Liver (tissue), 9 donors: ENCODE measurements around the gene MTMR10. TPM values are rescaled to one million over a fixed set of nuclear protein-coding genes. Genes with fewer than 3 reads are reported as not detected.

Source experiments
- DNase-seq: peaks from one replicate; pipeline ENCODE4 v3.0.0-alpha.2; 2017; ENCODE audit warnings: low spot score
- H3K27ac ChIP-seq, 2 donors: one replicate each; pipeline ENCODE4 v1.7.0; 2013; ENCODE audit warnings: inconsistent platforms in 2 of 2, low read length in 2 of 2, control low read depth in 1 of 2, low read depth in 1 of 2, mild to moderate bottlenecking in 1 of 2
- H3K27me3 ChIP-seq, 4 donors: one replicate each; pipeline versions ENCODE4 v1.6.1 to v1.7.0; 2013; ENCODE audit warnings: low read length in 3 of 4, inconsistent platforms in 1 of 4, mild to moderate bottlenecking in 1 of 4, moderate library complexity in 1 of 4; ENCODE audit not compliant: control insufficient read depth in 4 of 4, insufficient read depth in 4 of 4
- H3K36me3 ChIP-seq, 4 donors: one replicate each; pipeline versions ENCODE4 v1.6.1 to v1.7.0; 2013; ENCODE audit warnings: low read length in 3 of 4, mild to moderate bottlenecking in 3 of 4, low read depth in 1 of 4, moderate library complexity in 1 of 4; ENCODE audit not compliant: control insufficient read depth in 4 of 4, insufficient read depth in 3 of 4
- H3K4me1 ChIP-seq, 4 donors: one replicate each; pipeline versions ENCODE4 v1.6.1 to v1.7.0; 2013; ENCODE audit warnings: low read length in 3 of 4, mild to moderate bottlenecking in 3 of 4, moderate library complexity in 1 of 4; ENCODE audit not compliant: control insufficient read depth in 4 of 4, insufficient read depth in 4 of 4
- H3K4me3 ChIP-seq, 3 donors: one replicate each; pipeline versions ENCODE4 v1.6.1 to v1.7.0; 2013; ENCODE audit warnings: low read length in 3 of 3, control low read depth in 1 of 3, low read depth in 1 of 3, mild to moderate bottlenecking in 1 of 3
- H3K9ac ChIP-seq, 2 donors: one replicate each; pipeline ENCODE4 v1.7.0; 2013; ENCODE audit warnings: low read length in 2 of 2, mild to moderate bottlenecking in 2 of 2, moderate library complexity in 2 of 2, control low read depth in 1 of 2, low read depth in 1 of 2
- H3K9me3 ChIP-seq, 4 donors: one replicate each; pipeline versions ENCODE4 v1.6.1 to v1.7.0; 2013; ENCODE audit warnings: low read length in 3 of 4; ENCODE audit not compliant: control insufficient read depth in 4 of 4
- ATF3 ChIP-seq: IDR thresholded peaks from 2 replicates; pipeline ENCODE4 v1.6.1; 2016; ENCODE audit warnings: antibody characterized with exemption
- EGR1 ChIP-seq, 2 donors: IDR thresholded peaks; 2 replicates each; pipeline ENCODE4 v1.6.1; 2016 to 2018; ENCODE audit warnings: antibody characterized with exemption in 2 of 2, low read depth in 2 of 2
- FOXA1 ChIP-seq: IDR thresholded peaks from 2 replicates; pipeline ENCODE4 v1.6.1; 2016; ENCODE audit warnings: antibody characterized with exemption
- FOXA2 ChIP-seq: IDR thresholded peaks from 2 replicates; pipeline ENCODE4 v1.6.1; 2016; ENCODE audit warnings: antibody characterized with exemption
- GABPA ChIP-seq, 2 donors: IDR thresholded peaks in 1 of 2; conservative IDR thresholded peaks in 1 of 2; 2 replicates each; pipeline ENCODE4 v1.6.1; 2016; ENCODE audit warnings: antibody characterized with exemption in 2 of 2, mild to moderate bottlenecking in 1 of 2, moderate library complexity in 1 of 2
- HNF4A ChIP-seq, 2 donors: conservative IDR thresholded peaks; 2 replicates each; pipeline ENCODE4 v1.6.1; 2016; ENCODE audit warnings: antibody characterized with exemption in 2 of 2, mild to moderate bottlenecking in 2 of 2
- HNF4G ChIP-seq: IDR thresholded peaks from 2 replicates; pipeline ENCODE4 v1.6.1; 2016; ENCODE audit warnings: antibody characterized with exemption
- JUND ChIP-seq, 2 donors: IDR thresholded peaks; 2 replicates each; pipeline ENCODE4 v1.6.1; 2016; ENCODE audit warnings: antibody characterized with exemption in 2 of 2
- MAX ChIP-seq: IDR thresholded peaks from 2 replicates; pipeline ENCODE4 v1.6.1; 2016; ENCODE audit warnings: antibody characterized with exemption
- NR2F2 ChIP-seq: IDR thresholded peaks from 2 replicates; pipeline ENCODE4 v1.6.1; 2016; ENCODE audit warnings: antibody characterized with exemption
- RAD21 ChIP-seq, 2 donors: IDR thresholded peaks; 2 replicates each; pipeline ENCODE4 v1.6.1; 2016; ENCODE audit warnings: antibody characterized with exemption in 2 of 2, mild to moderate bottlenecking in 2 of 2
- REST ChIP-seq: IDR thresholded peaks from 2 replicates; pipeline ENCODE4 v1.6.1; 2016; ENCODE audit warnings: antibody characterized with exemption, mild to moderate bottlenecking
- RXRA ChIP-seq, 2 donors: IDR thresholded peaks; 2 replicates each; pipeline ENCODE4 v1.6.1; 2017 to 2018; ENCODE audit warnings: antibody characterized with exemption in 2 of 2, mild to moderate bottlenecking in 1 of 2
- SP1 ChIP-seq: IDR thresholded peaks from 2 replicates; pipeline ENCODE4 v1.6.1; 2018; ENCODE audit warnings: antibody characterized with exemption, mild to moderate bottlenecking
- TAF1 ChIP-seq: conservative IDR thresholded peaks from 2 replicates; pipeline ENCODE4 v1.6.1; 2016; ENCODE audit warnings: antibody characterized with exemption, mild to moderate bottlenecking
- YY1 ChIP-seq: IDR thresholded peaks from 2 replicates; pipeline ENCODE4 v1.6.1; 2016; ENCODE audit warnings: antibody characterized with exemption, mild to moderate bottlenecking
- WGBS: extraction: QIAGEN DNeasy Blood & Tissue Kit; methylation state at CpG from one replicate; pipeline ENCODE4 v1.1.7; 2013; 5-methylcytosine and 5-hydroxymethylcytosine counted together
- polyA plus RNA-seq, 2 donors: library from polyadenylated mRNA; stranded (reverse) in 1 of 2; unstranded in 1 of 2; fragments of 200-250 nt in 1 of 2; fragments of >200 nt in 1 of 2; fragmentation: Nextera tagmentation in 1 of 2; extraction: Ambion mirVana in 1 of 2; gene quantifications; one replicate each; pipeline versions ENCODE4 v1.2.1 to v1.2.3, GENCODE V29; 2013 to 2015
- total RNA-seq, 2 donors: library from RNA; depleted of rRNA; stranded (reverse); fragments of >200 nt; gene quantifications; one replicate each; pipeline ENCODE4 v1.2.3, GENCODE V29; 2014
- TF ChIP-seq, protein P1 (sequence below): fragments of 150-350 bp; IDR thresholded peaks from 2 replicates; pipeline ENCODE4 v1.5.1; 2017; ENCODE audit warnings: improper control_type of control experiment, low read depth, low read length; ENCODE audit not compliant: missing input control
- donor health status: healthy.
- donor health status: healthy.
- donor health status: healthy.
- donor health status: healthy.
- donor health status: healthy.

The MTMR10 gene
- total and polyA plus RNA-seq, 4 donors = 8.7 to 31.3 (median 13.6) TPM

- peaks cover 0 to 3% (median 0%) of the 10 kb centered on the region in 4 donors for H3K9me3 ChIP-seq
- H3K36me3 ChIP-seq = no peaks in the 10 kb centered on the region
- DNase-seq = no peak
- H3K27me3 ChIP-seq = no peaks in the 10 kb centered on the region
- TF ChIP-seq RXRA (IDR thresholded peaks at IDR 0.05) (no peak), RAD21 (IDR thresholded peaks at IDR 0.05) (no peak), ATF3 (no peak), SP1 (no peak), HNF4G (no peak), GABPA (IDR thresholded peaks at IDR 0.05 in 1 of 2, conservative IDR thresholded peaks at IDR 0.05 in 1 of 2) (no peak), REST (no peak), YY1 (no peak), MAX (no peak), TAF1 (no peak), HNF4A (conservative IDR thresholded peaks at IDR 0.05) (no peak), FOXA2 (no peak), JUND (IDR thresholded peaks at IDR 0.05) (no peak), FOXA1 (no peak)
- TF ChIP-seq, protein P1, sequence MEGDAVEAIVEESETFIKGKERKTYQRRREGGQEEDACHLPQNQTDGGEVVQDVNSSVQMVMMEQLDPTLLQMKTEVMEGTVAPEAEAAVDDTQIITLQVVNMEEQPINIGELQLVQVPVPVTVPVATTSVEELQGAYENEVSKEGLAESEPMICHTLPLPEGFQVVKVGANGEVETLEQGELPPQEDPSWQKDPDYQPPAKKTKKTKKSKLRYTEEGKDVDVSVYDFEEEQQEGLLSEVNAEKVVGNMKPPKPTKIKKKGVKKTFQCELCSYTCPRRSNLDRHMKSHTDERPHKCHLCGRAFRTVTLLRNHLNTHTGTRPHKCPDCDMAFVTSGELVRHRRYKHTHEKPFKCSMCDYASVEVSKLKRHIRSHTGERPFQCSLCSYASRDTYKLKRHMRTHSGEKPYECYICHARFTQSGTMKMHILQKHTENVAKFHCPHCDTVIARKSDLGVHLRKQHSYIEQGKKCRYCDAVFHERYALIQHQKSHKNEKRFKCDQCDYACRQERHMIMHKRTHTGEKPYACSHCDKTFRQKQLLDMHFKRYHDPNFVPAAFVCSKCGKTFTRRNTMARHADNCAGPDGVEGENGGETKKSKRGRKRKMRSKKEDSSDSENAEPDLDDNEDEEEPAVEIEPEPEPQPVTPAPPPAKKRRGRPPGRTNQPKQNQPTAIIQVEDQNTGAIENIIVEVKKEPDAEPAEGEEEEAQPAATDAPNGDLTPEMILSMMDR = no peak
- 43% methylated on average over 2 of the region's 2 CpGs for WGBS
- H3K4me1 ChIP-seq = peaks cover 1 to 17% (median 12%) of the 10 kb centered on the region in 4 donors
- no peak overlapping the region for H3K9ac ChIP-seq
- no peak overlapping the region for H3K4me3 ChIP-seq
- peak overlapping the region in 1 of 2 donors; percentile 34 for H3K27ac ChIP-seq
Measured at GRCh38 chr15:31014608-31014925, 23.1 kb upstream of the MTMR10 start.

DNA sequence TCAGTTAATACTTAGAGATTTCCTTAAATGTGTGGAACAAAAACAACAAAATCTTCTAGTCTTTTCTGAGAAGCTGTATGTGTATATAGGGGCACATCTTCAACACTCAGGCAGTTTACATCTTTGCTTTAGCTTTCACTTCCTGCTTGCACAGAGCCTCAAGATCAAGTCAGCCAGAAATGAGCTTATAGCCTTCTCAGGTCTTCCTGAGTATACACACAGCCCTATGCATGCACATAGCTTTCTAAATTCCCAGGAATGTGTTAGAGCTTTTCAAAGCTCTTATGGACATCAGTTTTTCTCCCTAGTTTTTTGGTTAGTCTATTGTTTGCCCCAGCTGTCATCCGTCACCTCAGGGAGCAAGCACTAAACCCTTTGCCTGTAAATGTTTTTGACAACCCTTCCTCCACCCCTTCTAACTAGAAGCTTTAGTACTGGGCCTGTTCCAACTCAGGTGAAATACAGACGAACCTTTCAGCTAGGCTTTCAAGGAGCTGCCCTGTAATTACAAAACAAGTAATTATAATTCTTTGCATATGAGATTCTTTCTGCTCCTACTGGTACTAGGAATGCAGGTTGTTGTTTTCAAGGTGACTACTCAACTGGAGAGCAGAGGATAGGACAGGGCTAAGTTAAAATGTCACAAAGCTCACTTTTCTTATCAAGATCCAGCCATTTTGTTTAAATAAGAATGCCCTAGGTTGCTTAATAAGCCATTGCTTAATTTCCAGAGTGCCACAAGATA lies 22.6 kb upstream of the MTMR10 start:
- Histone ChIP-seq H3K27me3 (no peaks in the 10 kb centered on the region), H3K4me3 (peak overlapping the region in 1 of 3 donors; percentile 2), H3K9ac (no peak overlapping the region), H3K4me1 (peaks cover 1 to 17% (median 12%) of the 10 kb centered on the region in 4 donors), H3K36me3 (no peaks in the 10 kb centered on the region), H3K9me3 (peaks cover 0 to 3% (median 0%) of the 10 kb centered on the region in 4 donors), H3K27ac (peak overlapping the region; percentile 33 to 66)
- DNase-seq = no peak
- 30% methylated on average over 2 of the region's 2 CpGs for WGBS
- TF ChIP-seq, protein P1 = no peak
- TF ChIP-seq MAX (peak; percentile 69), SP1 (peak; percentile 48), YY1 (peak; percentile 97), HNF4G (peak; percentile 18), HNF4A (conservative IDR thresholded peaks at IDR 0.05) (peak; percentile 79 to 84), RAD21 (IDR thresholded peaks at IDR 0.05) (peak; percentile 42 to 47), GABPA (IDR thresholded peaks at IDR 0.05 in 1 of 2, conservative IDR thresholded peaks at IDR 0.05 in 1 of 2) (peak in 1 of 2 donors; percentile 50), REST (peak; percentile 59), TAF1 (no peak), ATF3 (no peak), EGR1 (IDR thresholded peaks at IDR 0.05; ENCODE audit: low read depth in 2 of 2) (no peak), NR2F2 (no peak)
